H1 (cell line): Measurements from ENCODE around the gene ZNF518B. TPM values are rescaled to one million over a fixed set of nuclear protein-coding genes. Genes with fewer than 3 reads are reported as not detected.

Source experiments
- CTCF ChIA-PET: fragments of 300-600 bp; sonication (Branson Sonifier 250); formaldehyde crosslinking; loops from one replicate; lab custom pipeline; 2021; ENCODE audit not compliant: partially characterized antibody; lab: Charles Lee
- POLR2A ChIA-PET: fragments of 300-600 bp; sonication (Branson Sonifier 250); formaldehyde crosslinking; loops from one replicate; lab custom pipeline; 2021; ENCODE audit warnings: inconsistent platforms; ENCODE audit not compliant: partially characterized antibody; lab: Charles Lee
- DNase-seq, 2 experiments: peaks; one replicate each; pipeline versions ENCODE4 v3.0.0 to v3.0.0-alpha.2; 2010 to 2022; ENCODE audit warnings: low spot score in 2 of 2, low read depth in 1 of 2, mixed read lengths in 1 of 2
- FAIRE-seq: peaks from 2 replicates; lab custom pipeline; 2011; peaks lifted over from hg19 to GRCh38; lab: Jason Lieb, UNC
- H2AFZ ChIP-seq: 2 replicates; pipeline ENCODE4 v1.8.1; 2012; ENCODE audit warnings: low read length, inconsistent platforms
- H2AK5ac ChIP-seq: 2 replicates; pipeline ENCODE4 v1.6.1; 2013; ENCODE audit warnings: low read depth, low read length
- H2BK120ac ChIP-seq: replicated peaks from 2 replicates; pipeline ENCODE3; 2013; ENCODE audit warnings: low read depth, low read length, inconsistent platforms
- H2BK12ac ChIP-seq: 2 replicates; pipeline ENCODE4 v1.6.1; 2013; ENCODE audit warnings: low read depth, low read length
- H2BK15ac ChIP-seq: 2 replicates; pipeline ENCODE4 v1.6.1; 2013; ENCODE audit warnings: low read length
- H2BK20ac ChIP-seq: 2 replicates; pipeline ENCODE4 v1.6.1; 2013; ENCODE audit warnings: low read length
- H2BK5ac ChIP-seq: 2 replicates; pipeline ENCODE4 v1.6.1; 2013; ENCODE audit warnings: low read depth, low read length
- H3K14ac ChIP-seq: 2 replicates; pipeline ENCODE4 v1.6.1; 2013; ENCODE audit warnings: inconsistent platforms; ENCODE audit not compliant: insufficient read length
- H3K18ac ChIP-seq: 2 replicates; pipeline ENCODE4 v1.6.1; 2013; ENCODE audit warnings: low read length; ENCODE audit errors: extremely low read depth
- H3K23ac ChIP-seq: 2 replicates; pipeline ENCODE4 v1.6.1; 2013; ENCODE audit warnings: inconsistent platforms; ENCODE audit not compliant: insufficient read length
- H3K23me2 ChIP-seq: 2 replicates; pipeline ENCODE4 v1.6.1; 2013; ENCODE audit warnings: low read depth, low read length
- H3K27ac ChIP-seq: 2 replicates; pipeline ENCODE4 v1.6.1; 2011; ENCODE audit warnings: low read depth, low read length, inconsistent platforms
- H3K27me3 ChIP-seq, 4 experiments: replicated peaks in 1 of 4; 1 replicate in 1 of 4; 2 replicates in 3 of 4; pipeline versions ENCODE4 v1.6.1 to v1.8.1; 2011 to 2013; ENCODE audit warnings: low read length in 3 of 4, mild to moderate bottlenecking in 3 of 4, inconsistent platforms in 2 of 4, mixed read lengths in 2 of 4, moderate library complexity in 1 of 4; ENCODE audit not compliant: control insufficient read depth in 3 of 4, insufficient read depth in 3 of 4; ENCODE audit errors: extremely low read depth in 1 of 4
- H3K36me3 ChIP-seq, 4 experiments: 2 replicates each; pipeline versions ENCODE4 v1.6.1 to v1.8.1; 2011 to 2013; ENCODE audit warnings: mild to moderate bottlenecking in 4 of 4, low read length in 3 of 4, moderate library complexity in 2 of 4, control low read depth in 1 of 4, inconsistent platforms in 1 of 4; ENCODE audit not compliant: insufficient read depth in 4 of 4, control insufficient read depth in 2 of 4
- H3K4ac ChIP-seq: replicated peaks from 2 replicates; pipeline ENCODE3; 2013; ENCODE audit warnings: low read length, low read depth, mixed read lengths, inconsistent platforms; ENCODE audit not compliant: insufficient read length
- H3K4me1 ChIP-seq, 4 experiments: replicated peaks in 1 of 4; 1 replicate in 1 of 4; 2 replicates in 3 of 4; pipeline versions ENCODE4 v1.6.1 to v1.8.1; 2011 to 2013; ENCODE audit warnings: low read length in 3 of 4, inconsistent platforms in 2 of 4, mixed read lengths in 1 of 4; ENCODE audit not compliant: insufficient read depth in 4 of 4, control insufficient read depth in 3 of 4
- H3K4me2 ChIP-seq, 2 experiments: 2 replicates each; pipeline versions ENCODE4 v1.6.1 to v1.8.1; 2011 to 2013; ENCODE audit warnings: low read depth in 2 of 2, low read length in 2 of 2, control low read depth in 1 of 2, inconsistent platforms in 1 of 2, mild to moderate bottlenecking in 1 of 2; ENCODE audit not compliant: insufficient read depth in 1 of 2
- H3K4me3 ChIP-seq, 4 experiments: fragments of 200-600, 300-600 bp in 1 of 4; sonication (generic), shearing (Covaris generic), sonication (Bioruptor Twin) in 1 of 4; 2 replicates each; pipeline versions ENCODE4 v1.5.1 to v1.8.1; 2011 to 2016; ENCODE audit warnings: low read length in 4 of 4, low read depth in 3 of 4, control low read depth in 2 of 4, inconsistent platforms in 2 of 4, mild to moderate bottlenecking in 2 of 4, mixed read lengths in 1 of 4, moderate library complexity in 1 of 4; ENCODE audit not compliant: insufficient read depth in 2 of 4; ENCODE audit errors: extremely low read depth in 1 of 4
- H3K56ac ChIP-seq: replicated peaks from 2 replicates; pipeline ENCODE3; 2013; ENCODE audit warnings: low read depth, mild to moderate bottlenecking, mixed read lengths, low read length, inconsistent platforms; ENCODE audit not compliant: insufficient read length
- H3K79me1 ChIP-seq: 2 replicates; pipeline ENCODE4 v1.6.1; 2013; ENCODE audit warnings: low read depth, low read length, control low read depth
- H3K79me2 ChIP-seq, 2 experiments: 2 replicates each; pipeline versions ENCODE4 v1.6.1 to v1.8.1; 2012 to 2013; ENCODE audit warnings: low read length in 2 of 2, mild to moderate bottlenecking in 2 of 2, inconsistent platforms in 1 of 2; ENCODE audit not compliant: insufficient read depth in 2 of 2, control insufficient read depth in 1 of 2
- H3K9ac ChIP-seq, 4 experiments: replicated peaks in 1 of 4; 1 replicate in 1 of 4; 2 replicates in 3 of 4; pipeline versions ENCODE4 v1.6.1 to v1.8.1; 2011 to 2013; ENCODE audit warnings: low read depth in 3 of 4, low read length in 3 of 4, control low read depth in 2 of 4, mild to moderate bottlenecking in 2 of 4, moderate library complexity in 2 of 4, inconsistent platforms in 1 of 4; ENCODE audit errors: extremely low read depth in 1 of 4
- H3K9me3 ChIP-seq, 2 experiments: 2 replicates each; pipeline versions ENCODE4 v1.6.1 to v1.8.1; 2012 to 2013; ENCODE audit warnings: mild to moderate bottlenecking in 2 of 2, moderate library complexity in 2 of 2, control low read depth in 1 of 2, inconsistent platforms in 1 of 2, low read depth in 1 of 2, low read length in 1 of 2, mixed read lengths in 1 of 2; ENCODE audit not compliant: insufficient read depth in 2 of 2
- H4K20me1 ChIP-seq, 2 experiments: replicated peaks in 1 of 2; 2 replicates each; pipeline versions ENCODE3 to v1.8.1; 2011 to 2013; ENCODE audit warnings: inconsistent platforms in 2 of 2, low read length in 2 of 2, mild to moderate bottlenecking in 1 of 2; ENCODE audit not compliant: insufficient read depth in 2 of 2, control insufficient read depth in 1 of 2
- H4K5ac ChIP-seq: 2 replicates; pipeline ENCODE4 v1.6.1; 2013; ENCODE audit warnings: low read length, low read depth, mixed read lengths, inconsistent platforms; ENCODE audit not compliant: insufficient read length
- H4K8ac ChIP-seq: 2 replicates; pipeline ENCODE4 v1.8.0; 2013; ENCODE audit warnings: mild to moderate bottlenecking, moderate library complexity, low read length, inconsistent platforms; ENCODE audit not compliant: insufficient read depth; ENCODE audit errors: extremely low read depth
- H4K91ac ChIP-seq: replicated peaks from 2 replicates; pipeline ENCODE3; 2013; ENCODE audit warnings: low read length, mixed read lengths, inconsistent platforms; ENCODE audit not compliant: insufficient read length
- CHD1 ChIP-seq: IDR thresholded peaks from 2 replicates; pipeline ENCODE4 v1.6.1; 2012; ENCODE audit warnings: low read depth, low read length, improper control_type of control experiment
- CREB1 ChIP-seq: IDR thresholded peaks from 2 replicates; pipeline ENCODE4 v1.6.1; 2012; ENCODE audit warnings: inconsistent platforms
- EGR1 ChIP-seq: IDR thresholded peaks from 2 replicates; pipeline ENCODE4 v1.6.1; 2011; ENCODE audit warnings: low read depth, low read length, borderline replicate concordance
- EZH2 ChIP-seq: fragments of 200-600 bp; sonication (generic); IDR thresholded peaks from 2 replicates; pipeline ENCODE4 v1.7.1; 2012; ENCODE audit warnings: low read depth, mild to moderate bottlenecking, moderate library complexity, low read length, inconsistent platforms; ENCODE audit not compliant: severe bottlenecking
- SP1 ChIP-seq: IDR thresholded peaks from 2 replicates; pipeline ENCODE4 v1.6.1; 2011; ENCODE audit warnings: low read depth, low read length
- WGBS, 2 experiments: shearing (Covaris generic) in 1 of 2; methylation state at CpG; one replicate each; pipeline versions ENCODE4 v1.1.6 to v1.1.7; 2013 to 2015; ENCODE audit warnings: low lambda C conversion rate in 2 of 2, mixed read lengths in 2 of 2, inconsistent platforms in 1 of 2, low coverage in 1 of 2, missing lambda C conversion rate in 1 of 2; ENCODE audit not compliant: insufficient replicate concordance in 2 of 2, insufficient coverage in 1 of 2, insufficient read length in 1 of 2; ENCODE audit errors: extremely low coverage in 1 of 2, missing lambda C conversion rate in 1 of 2; 5-methylcytosine and 5-hydroxymethylcytosine counted together
- polyA plus RNA-seq, 7 experiments: library from polyadenylated mRNA; depleted of rRNA in 3 of 7; stranded (reverse) in 5 of 7; unstranded in 2 of 7; fragments of >200 nt in 5 of 7; fragments of 200-250 nt in 2 of 7; gene quantifications; 1 replicate in 5 of 7; 2 replicates in 1 of 7; 4 replicates in 1 of 7; pipeline versions ENCODE4 v1.2.1 to v1.2.3, GENCODE V29; 2011 to 2013; ENCODE audit warnings: missing spikeins in 2 of 7, mixed read lengths in 2 of 7
- total RNA-seq: library from RNA; stranded (reverse); fragmentation: NEBNext Ultra II Directional; extraction: Animal tissue kit (Norgen Biotek cat#: 25700); gene quantifications from 2 replicates; pipeline ENCODE4 v1.2.1, GENCODE V29; 2021

The ZNF518B gene
- total and polyA plus RNA-seq, 2 of the 8 experiments (the other 6 are each of a cell fraction or from before 2014, with no cell fraction given) = 2.9 to 9.0 TPM

GRCh38 chr4:10504570-10505179, 47.4 kb upstream of the ZNF518B start:
- FAIRE-seq (no peak), DNase-seq (no peak)
- no peak overlapping the region for H2AK5ac ChIP-seq
- no peak overlapping the region for H3K4ac ChIP-seq
- H4K8ac ChIP-seq = no peak overlapping the region
- TF ChIP-seq EZH2 = no peak
- no peak for TF ChIP-seq EGR1
- TF ChIP-seq SP1 = no peak
- TF ChIP-seq CREB1 = no peak
- TF ChIP-seq CHD1 = no peak
- no peaks in the 10 kb centered on the region for H3K23me2 ChIP-seq
- H3K23ac ChIP-seq = no peak overlapping the region
- no peak overlapping the region for H2AFZ ChIP-seq
- H2BK120ac ChIP-seq = no peak overlapping the region
- peaks cover 0 to 3% (median under 1%) of the 10 kb centered on the region in 4 experiments; a peak in 3 of 7 replicates for H3K27me3 ChIP-seq
- ChIA-PET CTCF (no interaction called here), POLR2A (no interaction called here)
- no peak overlapping the region for H3K14ac ChIP-seq
- H3K27ac ChIP-seq = no peak overlapping the region
- H3K18ac ChIP-seq = no peak overlapping the region
- H3K9me3 ChIP-seq = no peaks in the 10 kb centered on the region
- H2BK20ac ChIP-seq = no peak overlapping the region
- no peak overlapping the region for H3K4me3 ChIP-seq
- 80% methylated on average over 5 of the region's 5 CpGs; no CpG with 5 or more reads in 1 of the 2 experiments for WGBS, 2 experiments
- no peak overlapping the region for H3K4me2 ChIP-seq
- peaks cover 0 to 5% (median 2%) of the 10 kb centered on the region in 4 experiments; a peak in 2 of 7 replicates for H3K4me1 ChIP-seq
- H2BK5ac ChIP-seq = no peak overlapping the region
- no peak overlapping the region for H2BK15ac ChIP-seq
- H3K36me3 ChIP-seq = no peaks in the 10 kb centered on the region
- no peaks in the 10 kb centered on the region for H3K79me2 ChIP-seq
- no peak overlapping the region for H3K56ac ChIP-seq
- no peak overlapping the region for H2BK12ac ChIP-seq
- H4K5ac ChIP-seq = no peak overlapping the region
- H3K9ac ChIP-seq = no peak overlapping the region
- H4K20me1 ChIP-seq = no peaks in the 10 kb centered on the region
- H4K91ac ChIP-seq = no peak overlapping the region
- H3K79me1 ChIP-seq = no peaks in the 10 kb centered on the region
